Small intestine (tissue), 7 donors: Measurements from ENCODE around the gene FGD4. TPM values are rescaled to one million over a fixed set of nuclear protein-coding genes. Genes with fewer than 3 reads are reported as not detected.
"Not testable (repeated sequence)": the region's sequence is repeated elsewhere in the genome, so short reads cannot be mapped to it uniquely, and the experiment has no call there.

Source experiments
- DNase-seq, 2 donors: peaks; one replicate each; pipeline versions ENCODE4 v3.0.0 to v3.0.0-alpha.2; 2013
- FAIRE-seq: peaks from 2 replicates; lab custom pipeline; 2012; peaks lifted over from hg19 to GRCh38; lab: Jason Lieb, UNC
- H3K27ac ChIP-seq, 3 donors: one replicate each; pipeline ENCODE4 v1.5.1; 2013; ENCODE audit warnings: low read length in 2 of 3, mild to moderate bottlenecking in 2 of 3, control low read depth in 1 of 3, inconsistent platforms in 1 of 3, low read depth in 1 of 3, moderate library complexity in 1 of 3
- H3K27me3 ChIP-seq, 3 donors: one replicate each; pipeline ENCODE4 v1.6.1; 2013; ENCODE audit warnings: low read length in 3 of 3, inconsistent platforms in 1 of 3; ENCODE audit not compliant: control insufficient read depth in 3 of 3, insufficient read depth in 3 of 3
- H3K36me3 ChIP-seq, 3 donors: one replicate each; pipeline ENCODE4 v1.6.1; 2013; ENCODE audit warnings: low read length in 3 of 3, inconsistent platforms in 1 of 3, low read depth in 1 of 3, mild to moderate bottlenecking in 1 of 3, moderate library complexity in 1 of 3; ENCODE audit not compliant: control insufficient read depth in 3 of 3, insufficient read depth in 2 of 3
- H3K4me1 ChIP-seq, 3 donors: one replicate each; pipeline ENCODE4 v1.6.1; 2013; ENCODE audit warnings: low read length in 2 of 3, inconsistent platforms in 1 of 3, low read depth in 1 of 3, mild to moderate bottlenecking in 1 of 3, moderate library complexity in 1 of 3; ENCODE audit not compliant: control insufficient read depth in 3 of 3, insufficient read depth in 2 of 3
- H3K4me3 ChIP-seq, 3 donors: one replicate each; pipeline ENCODE4 v1.5.1; 2013; ENCODE audit warnings: low read length in 3 of 3, control low read depth in 1 of 3, inconsistent platforms in 1 of 3, low read depth in 1 of 3, mild to moderate bottlenecking in 1 of 3, moderate library complexity in 1 of 3
- H3K9me3 ChIP-seq, 2 donors: one replicate each; pipeline ENCODE4 v1.6.1; 2013; ENCODE audit warnings: low read depth in 1 of 2, low read length in 1 of 2; ENCODE audit not compliant: control insufficient read depth in 2 of 2, insufficient read depth in 1 of 2
- WGBS, 3 donors: extraction: QIAGEN DNeasy Blood & Tissue Kit; methylation state at CpG; one replicate each; pipeline ENCODE4 v1.1.7; 2013; 5-methylcytosine and 5-hydroxymethylcytosine counted together
- polyA plus RNA-seq, 4 donors: library from polyadenylated mRNA; stranded (reverse) in 3 of 4; unstranded in 1 of 4; fragments of 200-250 nt in 3 of 4; fragments of 120-200 nt in 1 of 4; gene quantifications; one replicate each; pipeline versions ENCODE4 v1.2.1 to v1.2.3, GENCODE V29; 2013
- donor health status: healthy with polysubstance abuse.
- donor health status: control.
- donor health status: control.
- donor health status: Bipolar disorder and iron deficiency.
- donor health status: healthy.

FGD4 gene
- polyA plus RNA-seq, 4 donors: 8.2 to 21.4 (median 14.2) TPM

GRCh38 chr12:32558903-32559302 is 159.5 kb downstream of the FGD4 start:
- H3K4me1 ChIP-seq: peaks cover 0 to 5% (median 3%) of the 10 kb centered on the region in 3 donors

GRCh38 chr12:32559434-32559833 is 160.1 kb downstream of the FGD4 start:
- FAIRE-seq: no peak
- H3K27ac ChIP-seq: no peak overlapping the region

More at GRCh38 chr12:32558903-32559302, 159.5 kb downstream of the FGD4 start:
- Histone ChIP-seq H3K27ac (peak overlapping the region in 1 of 3 donors; percentile 80), H3K27me3 (no peaks in the 10 kb centered on the region), H3K36me3 (peaks cover 0 to 5% (median 0%) of the 10 kb centered on the region in 3 donors), H3K4me3 (no peak overlapping the region), H3K9me3 (no peaks in the 10 kb centered on the region)
- FAIRE-seq (peak; percentile 36), DNase-seq (no peak)
- WGBS, 3 donors: 43 to 64% (median 63%) methylated on average over 1 of the region's 1 CpG

GRCh38 chr12:32560520-32560919 is 161.2 kb downstream of the FGD4 start:
- FAIRE-seq: no peak
- WGBS, 3 donors: 92 to 98% (median 93%) methylated on average over 4 of the region's 4 CpGs
- Histone ChIP-seq H3K4me3 (no peak overlapping the region), H3K27ac (peak overlapping the region in 1 of 3 donors; percentile 39), H3K27me3 (no peaks in the 10 kb centered on the region), H3K9me3 (no peaks in the 10 kb centered on the region), H3K36me3 (peaks cover 0 to 8% (median 0%) of the 10 kb centered on the region in 3 donors), H3K4me1 (peaks cover 0 to 12% (median 3%) of the 10 kb centered on the region in 3 donors)
- DNase-seq: no peak

More at GRCh38 chr12:32559434-32559833, 160.1 kb downstream of the FGD4 start:
- H3K4me1 ChIP-seq: peaks cover 0 to 10% (median 3%) of the 10 kb centered on the region in 3 donors
- no peaks in the 10 kb centered on the region for H3K9me3 ChIP-seq
- DNase-seq: no peak
- peaks cover 0 to 8% (median 0%) of the 10 kb centered on the region in 3 donors for H3K36me3 ChIP-seq
- H3K27me3 ChIP-seq: no peaks in the 10 kb centered on the region
- H3K4me3 ChIP-seq: no peak overlapping the region
- 49 to 73% (median 70%) methylated on average over 3 of the region's 3 CpGs for WGBS, 3 donors

GRCh38 chr12:32561931-32562341 is 162.6 kb downstream of the FGD4 start:
- DNase-seq (peak in 1 of 2 donors; percentile 27), FAIRE-seq (no peak)
- Histone ChIP-seq H3K36me3 (peaks cover 0 to 5% (median 0%) of the 10 kb centered on the region in 3 donors), H3K9me3 (no peaks in the 10 kb centered on the region), H3K4me1 (peaks cover 0 to 23% (median 3%) of the 10 kb centered on the region in 3 donors), H3K4me3 (no peak overlapping the region), H3K27ac (peak overlapping the region; percentile 8 to 84 (median 53)), H3K27me3 (no peaks in the 10 kb centered on the region)
- WGBS, 3 donors: 65 to 88% (median 82%) methylated on average over 11 of the region's 11 CpGs

- FAIRE-seq, H3K9me3 ChIP-seq, H3K36me3 ChIP-seq, H3K27me3 ChIP-seq, DNase-seq, H3K4me3 ChIP-seq: not testable (repeated sequence)
- Histone ChIP-seq H3K4me1 (peaks cover 0 to 27% (median 3%) of the 10 kb centered on the region in 3 donors), H3K27ac (peak overlapping the region in 1 of 3 donors; percentile 53)
- 52 to 80% (median 68%) methylated on average over 4 of the region's 6 CpGs for WGBS, 3 donors
Observed at GRCh38 chr12:32562413-32562812, 163.1 kb downstream of the FGD4 start.

GRCh38 chr12:32566663-32567295 is 167.4 kb downstream of the FGD4 start:
- Histone ChIP-seq H3K27ac (peak overlapping the region; percentile 24 to 68 (median 49)), H3K4me3 (no peak overlapping the region), H3K27me3 (no peaks in the 10 kb centered on the region), H3K36me3 (peaks cover 0 to 8% (median 0%) of the 10 kb centered on the region in 3 donors), H3K4me1 (peaks cover 0 to 35% (median 0%) of the 10 kb centered on the region in 3 donors), H3K9me3 (no peaks in the 10 kb centered on the region)
- DNase-seq (peak; percentile 54 to 77), FAIRE-seq (no peak)
- WGBS, 3 donors: 34 to 49% (median 41%) methylated on average over 2 of the region's 2 CpGs

- FAIRE-seq: no peak
- H3K27ac ChIP-seq: peak overlapping the region in 2 of 3 donors; percentile 6 to 29
- peak in 1 of 2 donors; percentile 14 for DNase-seq
Observed at GRCh38 chr12:32567296-32567674, 167.9 kb downstream of the FGD4 start.

GRCh38 chr12:32568228-32568627 is 168.9 kb downstream of the FGD4 start:
- no peaks in the 10 kb centered on the region for H3K27me3 ChIP-seq
- no peak overlapping the region for H3K4me3 ChIP-seq
- WGBS, 3 donors: 60 to 81% (median 79%) methylated on average over 1 of the region's 1 CpG
- peaks cover 0 to 30% (median 0%) of the 10 kb centered on the region in 3 donors for H3K4me1 ChIP-seq
- no peak overlapping the region for H3K27ac ChIP-seq
- peaks cover 0 to 8% (median 0%) of the 10 kb centered on the region in 3 donors for H3K36me3 ChIP-seq
- FAIRE-seq (no peak), DNase-seq (no peak)
- H3K9me3 ChIP-seq: no peaks in the 10 kb centered on the region

More at GRCh38 chr12:32567296-32567674, 167.9 kb downstream of the FGD4 start:
- Histone ChIP-seq H3K4me3 (no peak overlapping the region), H3K36me3 (peaks cover 0 to 8% (median 0%) of the 10 kb centered on the region in 3 donors), H3K9me3 (no peaks in the 10 kb centered on the region), H3K27me3 (no peaks in the 10 kb centered on the region), H3K4me1 (peaks cover 0 to 30% (median 0%) of the 10 kb centered on the region in 3 donors)
- 39 to 60% (median 52%) methylated on average over 6 of the region's 6 CpGs for WGBS, 3 donors
